ENCODE results near the gene TMEM147.

The TMEM147 gene

DNA sequence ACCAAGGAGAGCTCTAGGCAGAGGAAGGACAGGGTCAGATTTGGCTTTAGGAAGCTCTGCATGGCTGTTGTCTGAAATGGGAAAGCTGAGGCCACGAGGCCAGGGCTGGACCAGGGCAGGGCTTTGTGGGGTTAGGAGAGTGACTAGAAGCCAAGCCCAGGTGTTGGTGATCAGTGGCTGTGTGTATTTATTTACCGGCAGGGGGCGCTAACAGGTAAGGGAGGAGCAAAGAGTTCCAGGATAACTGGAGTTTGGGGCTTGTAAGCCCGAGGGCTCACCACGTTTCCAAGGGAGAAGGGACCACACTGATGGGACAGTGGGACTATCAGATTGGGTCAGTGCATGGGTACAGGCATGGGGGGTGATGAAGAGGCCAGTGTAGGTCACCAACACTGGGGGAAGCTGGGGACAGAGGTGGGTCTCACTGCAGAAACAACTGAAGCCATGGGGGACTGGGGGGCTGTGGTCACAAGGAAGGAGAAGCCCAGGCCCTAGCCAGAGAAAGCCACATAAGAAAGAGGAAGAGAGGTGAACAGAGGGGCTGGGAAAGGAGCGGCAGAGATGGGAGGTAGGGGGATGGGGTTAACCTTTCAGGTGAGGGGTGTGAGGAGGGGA lies 3.9 kb downstream of the TMEM147 start:
- DNase-seq = peak; percentile 64 to 66

DNA sequence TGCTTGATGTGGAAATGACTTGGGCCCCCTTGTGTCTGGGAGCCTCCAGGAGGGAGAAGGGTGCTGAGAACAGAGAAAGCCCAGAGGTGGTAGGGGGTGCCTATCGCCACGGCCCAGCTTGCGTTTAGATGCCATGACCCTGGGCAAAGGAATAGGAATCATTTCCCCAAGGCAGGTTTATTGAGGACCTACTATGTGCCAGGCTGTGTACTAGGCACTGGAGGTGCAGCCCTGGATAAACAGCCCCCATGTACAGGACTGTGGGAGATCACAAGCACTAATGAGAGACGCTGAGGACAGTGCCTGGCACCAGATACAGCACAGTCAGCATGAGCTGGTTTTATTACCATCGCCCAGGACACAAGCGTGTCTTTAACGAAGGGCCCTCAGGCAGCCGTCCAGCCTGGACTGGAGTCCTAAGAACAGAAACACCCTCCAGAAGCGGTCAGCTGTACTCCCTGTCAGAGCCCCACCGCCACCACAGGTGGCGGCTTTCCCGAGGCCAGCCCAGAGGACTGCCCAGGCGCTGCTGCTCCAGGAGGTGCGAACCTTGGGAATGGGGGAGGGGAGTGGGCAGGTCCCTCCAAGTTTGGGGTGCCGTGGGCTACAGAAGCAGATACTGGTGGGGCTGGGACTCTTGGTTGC lies 4.6 kb downstream of the TMEM147 start:
- DNase-seq = no peak

DNA sequence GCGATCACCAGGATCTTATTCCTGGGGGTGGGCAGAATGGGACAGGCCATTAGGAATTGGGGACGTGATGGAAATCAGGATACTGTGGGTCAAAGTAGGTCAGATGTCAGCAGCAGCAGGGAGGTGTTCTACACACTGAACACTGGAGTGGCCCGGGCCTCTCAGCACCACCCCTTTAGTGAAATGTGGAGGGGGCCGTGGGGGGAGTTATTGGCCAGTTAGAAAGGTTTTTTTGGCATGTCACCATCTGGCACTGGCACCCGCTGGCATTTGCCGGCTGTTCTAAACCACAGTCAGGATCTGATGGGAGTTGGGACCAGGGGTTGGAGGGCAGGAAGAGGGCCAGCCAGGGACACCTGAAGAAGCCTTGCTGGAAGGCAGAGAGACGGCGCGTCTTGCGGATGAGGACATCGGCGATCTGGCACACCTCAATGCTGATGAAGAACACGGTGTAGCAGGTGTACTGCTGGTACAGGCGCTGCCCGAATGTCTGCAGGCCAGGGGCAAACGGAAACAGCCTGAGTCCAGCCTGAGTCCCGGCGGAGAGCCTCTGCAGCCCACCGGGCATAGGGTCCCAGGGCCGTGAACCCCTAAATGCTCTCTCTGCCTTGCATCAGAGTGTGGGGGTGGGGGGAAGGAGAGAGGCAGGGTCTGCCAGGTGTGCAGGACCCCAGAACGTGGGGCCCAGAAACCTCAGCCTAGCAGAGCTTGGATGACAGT lies 5.8 kb downstream of the TMEM147 start:
- no peak for DNase-seq

DNA sequence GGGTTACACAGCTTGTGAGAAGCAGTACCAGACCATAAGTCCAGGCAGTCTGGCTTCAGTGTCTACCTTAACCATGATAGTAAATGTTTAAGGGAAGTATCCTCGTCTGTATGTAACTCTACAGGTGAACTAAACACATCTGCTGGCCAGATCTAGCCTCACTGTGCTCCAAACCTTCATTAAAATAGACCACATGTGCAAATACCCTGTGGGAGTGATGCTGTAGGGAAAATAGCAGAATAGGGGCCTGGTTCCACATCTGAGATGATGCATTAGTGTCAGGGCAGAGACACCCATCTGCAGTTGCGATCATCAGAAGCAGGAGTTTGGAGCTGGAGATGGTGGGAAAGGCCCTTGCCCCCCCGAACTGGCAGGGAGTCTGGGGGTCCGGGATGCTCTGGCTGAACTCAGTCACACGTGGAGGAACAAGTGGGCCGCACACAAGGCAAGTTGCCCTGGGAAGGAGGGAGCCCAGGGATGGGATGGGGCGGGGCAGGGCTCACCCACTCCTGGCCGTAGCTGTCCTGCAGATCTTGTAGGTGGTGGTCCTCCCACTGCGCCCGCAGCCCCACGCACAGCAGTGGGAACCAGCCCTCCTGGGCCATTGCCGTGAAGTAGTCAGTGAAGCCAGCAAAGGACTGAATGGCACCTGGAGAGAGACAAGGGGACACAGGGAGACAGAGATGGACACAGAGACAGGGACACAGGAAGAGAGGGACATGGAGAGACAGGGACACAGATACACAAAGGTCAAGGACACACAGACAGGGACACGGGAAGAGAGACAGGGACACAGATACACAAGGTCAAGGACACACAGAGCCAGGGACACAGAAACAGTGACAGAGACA lies 7.3 kb downstream of the TMEM147 start:
- no peak for DNase-seq

DNA sequence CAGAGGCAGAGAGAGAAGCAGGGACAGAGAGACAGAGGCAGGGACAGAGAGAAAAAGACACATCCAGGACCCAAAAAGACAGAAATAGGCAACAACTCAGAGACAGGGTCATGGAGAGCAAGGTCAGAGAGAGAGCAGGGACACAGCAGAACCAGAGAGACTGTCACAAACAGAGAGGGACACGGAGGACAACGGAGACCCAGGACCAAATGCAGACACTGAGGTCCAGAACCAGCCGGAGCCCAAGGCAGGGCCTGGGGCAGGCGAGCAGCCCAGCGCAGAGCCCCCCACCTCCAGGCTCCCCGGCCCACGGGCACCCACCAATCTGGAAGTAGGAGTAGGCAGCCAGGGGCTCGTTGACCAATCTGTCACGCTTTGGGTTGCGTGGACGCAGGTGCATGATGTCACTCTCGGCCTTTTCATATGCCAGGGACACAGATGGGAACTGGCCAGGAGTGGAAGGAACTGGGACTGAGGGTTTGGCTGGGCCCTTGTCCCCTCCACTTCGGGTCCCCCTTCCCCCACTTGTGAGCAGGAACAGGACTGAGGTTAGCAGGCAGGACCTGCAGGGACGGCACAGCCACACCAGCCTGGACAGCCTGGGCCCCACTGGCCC lies 8.1 kb downstream of the TMEM147 start:
- no peak for DNase-seq

DNA sequence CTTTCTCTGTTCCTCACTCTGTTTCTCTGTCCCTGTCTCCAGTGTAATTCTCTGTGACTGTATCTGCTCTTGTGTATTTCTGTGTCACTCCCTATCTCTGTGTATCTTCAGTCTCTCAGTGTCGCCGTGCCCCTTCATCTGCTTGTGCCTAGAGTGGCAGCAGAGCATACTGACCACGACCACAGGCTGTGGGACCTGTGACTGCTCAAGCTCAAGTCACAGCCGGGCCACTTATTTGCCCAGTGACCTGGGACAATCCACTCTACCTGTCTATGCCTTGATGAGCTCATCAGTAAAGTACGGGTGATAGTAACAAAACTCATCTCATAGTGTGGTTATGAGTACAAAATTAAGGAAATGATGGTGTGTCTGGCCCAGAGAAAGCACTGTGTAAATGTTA lies 8.7 kb downstream of the TMEM147 start:
- no peak for DNase-seq

DNA sequence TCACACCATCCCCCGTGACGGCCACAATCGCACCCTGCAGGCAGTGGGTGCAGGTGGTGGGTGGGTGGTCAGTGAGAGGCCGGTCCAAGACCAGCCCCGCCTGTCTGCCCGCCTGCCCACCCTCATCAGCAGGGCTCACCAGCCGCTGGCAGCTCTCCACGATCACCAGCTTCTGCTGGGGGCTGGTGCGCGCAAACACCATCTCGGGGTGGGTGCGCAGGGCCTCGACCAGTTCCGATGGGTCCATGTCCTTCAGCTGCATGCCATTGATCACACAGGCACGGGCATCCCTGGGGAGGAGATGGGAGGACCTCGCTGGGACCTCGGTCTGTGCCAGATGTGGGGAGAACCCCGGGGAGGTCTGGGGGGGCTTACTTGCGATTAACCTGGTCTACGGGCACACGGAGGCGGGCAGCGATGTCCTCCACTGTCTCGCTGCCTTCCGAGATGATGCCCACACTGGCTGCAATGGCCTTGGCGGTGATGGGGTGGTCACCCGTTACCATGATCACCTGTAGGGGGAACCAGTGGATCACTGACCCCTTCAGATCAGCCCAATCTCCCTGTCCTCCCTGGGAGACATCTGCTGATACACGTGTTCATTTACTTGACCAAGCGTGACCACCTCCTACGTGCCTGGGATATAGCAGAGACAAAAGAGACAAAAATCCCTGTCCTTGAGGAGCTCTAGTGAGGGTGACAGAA lies 10.0 kb downstream of the TMEM147 start:
- DNase-seq = no peak

DNA sequence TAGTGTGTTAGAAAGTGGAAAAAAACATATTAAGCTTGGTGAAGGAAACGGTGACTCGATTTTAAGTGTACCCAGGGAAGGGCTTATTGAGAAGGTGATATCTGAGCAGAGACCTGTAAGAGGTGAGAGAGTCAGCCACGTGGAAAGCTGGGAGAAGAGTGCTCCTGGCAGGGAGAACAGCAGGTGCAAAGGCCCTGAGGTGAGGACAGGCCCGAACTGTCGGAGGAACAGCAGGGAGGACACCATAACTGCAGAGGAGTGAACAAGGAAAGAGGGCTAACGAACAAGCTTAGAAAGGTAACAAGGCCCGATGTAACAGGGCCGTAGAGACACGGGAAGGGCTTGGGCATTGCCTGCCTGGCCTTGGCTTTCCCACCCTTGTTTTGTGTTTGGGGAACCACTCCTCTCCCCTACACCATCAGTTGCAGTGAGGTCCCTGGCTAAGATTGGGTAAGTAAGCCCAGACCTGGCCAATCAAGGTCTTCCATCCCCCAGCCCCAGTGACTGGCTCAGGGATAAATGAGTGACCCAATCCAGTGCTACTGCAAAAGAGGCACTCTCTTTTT lies 10.7 kb downstream of the TMEM147 start:
- no peak for DNase-seq

DNA sequence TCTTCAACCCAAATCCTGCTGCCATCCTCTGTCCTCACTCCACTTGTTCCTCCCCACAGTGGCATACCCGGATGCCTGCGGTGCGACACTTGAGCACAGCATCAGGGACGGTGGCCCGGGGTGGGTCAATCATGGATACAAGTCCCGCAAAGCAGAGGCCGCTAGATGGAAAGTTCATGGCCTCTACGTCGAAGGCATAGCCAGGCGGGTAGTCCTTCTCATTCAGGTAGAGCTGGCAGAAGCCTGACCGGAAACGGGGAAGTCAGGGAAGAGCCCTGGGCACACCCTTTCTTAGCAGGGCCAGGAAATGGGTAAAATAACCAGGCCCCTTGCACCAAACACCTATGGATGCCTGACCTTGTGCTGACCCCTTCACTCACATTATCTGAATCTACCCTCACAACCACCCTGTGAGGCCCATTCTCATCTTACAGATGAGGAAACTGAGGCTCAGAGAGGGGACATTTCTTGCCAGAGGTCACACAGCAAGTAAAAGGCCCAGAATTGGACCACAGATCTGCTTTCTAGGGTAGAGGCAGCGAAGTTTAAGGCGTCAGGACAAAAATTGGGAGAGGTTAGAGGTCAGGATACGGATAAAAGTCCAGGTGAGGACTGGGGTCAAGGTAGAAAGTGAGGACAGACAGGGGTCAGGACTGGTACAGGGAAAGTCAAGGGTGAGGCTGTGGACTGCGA lies 11.6 kb downstream of the TMEM147 start:
- DNase-seq = no peak

DNA sequence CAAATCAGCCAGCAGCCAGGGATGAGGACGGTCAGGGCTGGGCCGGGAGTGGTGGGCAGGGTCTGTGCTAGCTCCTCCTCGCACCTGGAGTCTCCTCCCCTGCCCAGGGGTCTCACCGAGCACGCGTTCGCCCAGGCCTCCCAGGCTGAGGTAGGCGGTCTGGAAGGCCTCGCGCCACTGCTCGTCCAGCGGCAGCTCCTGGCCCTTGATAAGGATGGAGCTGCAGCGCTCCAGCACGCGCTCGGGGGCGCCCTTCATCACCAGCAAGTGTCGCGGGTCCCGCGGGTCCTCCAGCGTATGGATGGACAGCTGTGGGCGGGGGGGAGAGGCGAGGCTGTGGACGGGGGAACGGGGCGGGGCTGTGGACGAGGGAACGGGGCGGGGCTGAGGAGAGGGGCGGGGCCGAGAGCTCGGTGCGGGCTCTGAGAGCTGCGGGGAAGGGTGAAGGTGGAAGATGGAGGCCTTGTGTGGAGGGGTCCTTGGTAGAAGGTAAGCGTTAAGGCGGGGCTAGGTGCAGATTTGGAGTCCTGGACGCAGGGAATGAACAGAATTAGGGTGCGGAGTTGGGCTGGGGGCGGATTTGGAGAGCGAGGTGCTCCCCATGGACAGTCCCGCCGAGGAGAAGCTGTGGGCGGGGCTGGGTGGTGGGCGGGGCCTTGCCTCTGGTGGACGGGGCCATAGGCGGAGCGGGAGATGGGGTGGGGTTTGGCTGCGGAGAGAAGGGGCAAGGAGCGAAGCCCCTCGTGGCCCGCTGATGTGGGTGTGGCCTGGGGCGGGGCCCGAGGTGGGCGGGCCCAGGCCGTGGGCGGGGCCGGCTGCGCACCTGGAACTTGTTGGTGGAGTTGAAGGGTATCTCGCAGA lies 12.3 kb downstream of the TMEM147 start:
- peak; percentile 77 to 80 for DNase-seq

DNA sequence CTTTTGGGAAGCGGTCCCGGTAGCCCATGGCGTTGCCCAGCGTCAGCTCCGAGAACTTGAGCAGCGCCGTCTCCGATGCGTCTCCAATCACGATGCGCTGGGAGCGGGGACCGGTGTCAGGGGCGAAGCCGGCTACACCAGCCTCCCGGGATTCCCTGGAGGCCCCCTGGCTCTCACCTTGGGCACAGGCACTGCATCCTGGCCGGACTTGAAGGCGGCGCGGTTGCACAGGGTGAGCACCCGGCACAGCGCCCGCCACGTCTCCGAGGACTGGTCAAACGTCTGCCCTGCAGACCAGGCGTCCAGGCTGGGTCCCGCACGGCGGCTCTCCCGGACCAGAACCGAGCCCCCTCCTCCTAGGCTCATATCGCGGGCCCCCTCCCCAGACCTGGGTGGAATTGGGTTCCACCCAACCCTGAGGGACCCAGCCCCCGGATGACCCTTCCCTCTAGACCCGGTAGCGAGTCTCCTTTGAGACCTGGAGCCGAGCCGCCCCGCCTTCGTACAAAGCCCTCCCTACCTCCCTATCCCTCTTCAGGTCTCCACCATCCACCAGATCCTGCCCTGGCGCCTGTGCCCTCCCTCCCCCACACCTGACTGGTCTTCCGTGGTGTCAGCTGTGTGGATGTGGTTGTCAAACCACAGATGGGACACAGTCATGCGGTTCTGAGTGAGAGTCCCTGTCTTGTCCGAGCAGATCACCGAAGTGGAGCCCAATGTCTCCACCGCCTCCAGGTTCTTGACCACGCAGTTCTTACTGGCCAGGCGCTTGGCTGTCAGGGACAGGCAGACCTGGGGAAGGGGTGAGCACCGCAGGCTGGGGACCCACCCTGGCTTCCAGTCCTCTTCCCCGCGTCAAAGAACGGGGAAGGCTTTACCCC lies 13.2 kb downstream of the TMEM147 start:
- DNase-seq = no peak

DNA sequence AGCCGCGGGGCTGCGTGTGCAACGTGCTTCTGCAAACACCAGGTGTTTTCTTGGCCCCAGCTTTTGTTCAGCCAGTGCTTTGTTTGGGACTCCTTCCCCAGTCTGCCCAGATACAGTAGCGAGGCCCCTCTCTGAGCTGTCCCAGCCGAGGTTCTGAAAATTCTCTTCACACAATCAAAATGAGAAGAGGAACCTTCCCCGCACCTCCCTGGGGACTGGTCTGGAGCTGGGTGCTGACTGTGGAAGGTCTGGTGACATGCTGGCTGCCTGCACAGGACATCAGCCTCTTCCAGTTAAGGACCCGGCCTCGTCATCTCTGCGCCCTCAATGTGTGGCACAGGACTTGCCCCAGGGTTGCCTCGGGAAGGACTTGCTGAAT lies 13.8 kb downstream of the TMEM147 start:
- DNase-seq = no peak

DNA sequence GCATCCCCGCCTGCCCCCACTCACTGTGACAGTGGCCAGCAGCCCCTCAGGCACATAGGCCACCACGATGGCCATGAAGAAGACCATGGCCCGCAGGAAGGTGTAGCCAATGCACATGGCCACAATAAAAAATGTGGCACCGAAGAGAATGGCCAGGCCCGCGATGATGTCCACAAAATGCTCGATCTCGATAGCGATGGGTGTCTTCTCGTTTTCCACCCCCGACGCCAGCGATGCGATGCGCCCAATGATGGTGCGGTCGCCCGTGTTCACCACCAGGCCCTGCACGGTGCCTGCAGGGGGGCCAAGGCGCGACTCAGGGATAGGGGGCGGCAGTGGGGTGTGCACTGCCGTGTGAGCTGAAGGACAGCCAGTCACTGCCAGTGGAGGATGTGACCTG lies 14.4 kb downstream of the TMEM147 start:
- no peak for DNase-seq

DNA sequence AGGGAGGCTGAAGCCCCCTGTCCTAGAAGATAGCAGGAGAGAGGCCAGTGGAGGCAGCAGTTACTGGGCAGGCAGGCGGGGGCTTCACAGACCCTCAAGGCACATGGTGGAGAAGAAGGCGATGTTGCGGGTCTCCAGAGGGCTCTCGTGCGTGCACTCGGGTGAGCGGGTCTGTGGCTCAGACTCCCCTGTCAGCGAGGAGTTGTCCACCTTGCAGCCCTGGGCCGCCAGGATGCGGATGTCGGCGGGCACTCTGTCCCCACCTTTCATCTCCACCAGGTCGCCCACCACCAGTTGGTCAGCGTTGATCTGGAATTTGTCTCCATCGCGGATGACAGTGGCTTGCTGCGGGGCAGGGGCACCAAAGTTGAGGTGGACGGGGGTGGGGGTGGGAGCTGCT lies 14.8 kb downstream of the TMEM147 start:
- DNase-seq = no peak

DNA sequence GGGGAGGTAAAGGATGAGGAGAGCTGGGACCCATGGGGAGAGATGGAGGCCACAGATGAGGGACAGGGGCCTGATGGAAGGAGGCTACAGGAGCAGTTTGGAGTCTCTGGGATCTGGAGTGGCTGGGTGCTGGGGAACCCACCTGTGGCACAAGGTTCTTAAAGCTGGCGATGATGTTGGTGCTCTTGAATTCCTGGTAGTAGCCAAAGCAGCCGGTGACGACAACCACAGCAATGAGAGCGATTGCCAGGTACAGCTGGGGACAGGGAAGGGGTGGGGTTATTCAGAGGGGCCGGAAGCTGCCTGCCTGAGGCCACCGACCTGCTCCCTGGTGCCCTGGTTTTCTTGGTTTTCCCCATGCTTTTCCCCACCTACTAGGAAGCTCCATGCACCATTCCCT lies 15.3 kb downstream of the TMEM147 start:
- DNase-seq = no peak

DNA sequence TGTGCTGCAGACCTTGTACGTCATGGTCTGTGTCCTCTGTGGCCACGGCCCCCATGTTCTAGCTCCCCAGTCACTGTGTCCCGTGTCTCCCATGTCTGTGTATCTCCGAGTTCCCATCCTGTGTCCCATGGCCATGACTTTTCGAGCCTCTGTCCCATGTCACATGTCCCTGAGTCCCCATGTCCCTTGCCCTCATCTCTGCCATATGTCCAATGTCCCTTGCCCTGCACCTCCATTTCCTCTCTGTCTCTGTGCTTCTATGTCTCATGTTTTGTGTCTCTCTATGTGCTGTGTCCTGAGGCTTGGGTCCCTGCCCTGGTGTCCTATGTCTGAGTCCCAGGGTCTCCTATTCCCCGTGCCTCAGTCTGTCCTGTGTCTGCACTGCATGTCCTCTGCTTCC lies 16.0 kb downstream of the TMEM147 start:
- DNase-seq = no peak

DNA sequence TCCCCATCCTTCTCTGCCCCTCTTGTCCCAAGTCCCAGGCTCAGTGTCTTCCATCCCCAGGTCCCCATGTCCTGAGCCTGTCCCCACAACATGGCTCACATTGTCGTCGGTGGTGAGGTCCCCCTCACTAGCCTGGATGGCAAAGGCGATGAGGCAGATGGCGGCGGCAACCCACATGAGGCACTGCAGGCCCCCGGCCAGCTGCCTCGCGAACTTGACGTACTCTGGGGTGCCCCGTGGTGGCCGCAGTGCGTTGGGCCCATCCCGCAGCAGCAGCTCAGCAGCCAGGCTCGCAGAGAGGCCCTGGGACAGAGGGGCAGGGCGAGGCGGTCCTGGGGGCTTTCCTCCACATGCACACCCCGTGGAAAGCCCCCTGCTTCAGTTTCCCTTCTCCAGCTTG lies 16.9 kb downstream of the TMEM147 start:
- DNase-seq = no peak

DNA sequence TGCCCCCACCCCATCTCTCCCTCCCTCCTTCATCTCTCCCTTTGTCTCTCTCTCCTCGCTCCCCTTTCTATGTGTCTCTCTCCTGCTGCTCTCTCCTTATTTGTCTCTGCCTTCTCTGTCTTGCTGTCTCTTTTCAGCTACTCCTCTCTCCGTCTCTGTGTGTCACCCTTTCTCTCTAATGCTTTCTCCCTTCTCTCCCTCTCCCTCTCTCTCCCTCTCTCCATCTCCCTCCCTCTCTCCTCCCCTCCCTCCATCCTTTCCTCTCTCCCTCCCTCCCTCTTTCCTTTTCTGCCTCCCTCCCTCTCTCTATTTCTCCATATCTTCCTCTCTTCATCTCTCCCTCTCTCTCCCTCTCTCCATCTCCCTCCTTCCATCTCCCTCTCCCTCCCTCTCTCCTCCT lies 17.4 kb downstream of the TMEM147 start:
- DNase-seq = no peak

DNA sequence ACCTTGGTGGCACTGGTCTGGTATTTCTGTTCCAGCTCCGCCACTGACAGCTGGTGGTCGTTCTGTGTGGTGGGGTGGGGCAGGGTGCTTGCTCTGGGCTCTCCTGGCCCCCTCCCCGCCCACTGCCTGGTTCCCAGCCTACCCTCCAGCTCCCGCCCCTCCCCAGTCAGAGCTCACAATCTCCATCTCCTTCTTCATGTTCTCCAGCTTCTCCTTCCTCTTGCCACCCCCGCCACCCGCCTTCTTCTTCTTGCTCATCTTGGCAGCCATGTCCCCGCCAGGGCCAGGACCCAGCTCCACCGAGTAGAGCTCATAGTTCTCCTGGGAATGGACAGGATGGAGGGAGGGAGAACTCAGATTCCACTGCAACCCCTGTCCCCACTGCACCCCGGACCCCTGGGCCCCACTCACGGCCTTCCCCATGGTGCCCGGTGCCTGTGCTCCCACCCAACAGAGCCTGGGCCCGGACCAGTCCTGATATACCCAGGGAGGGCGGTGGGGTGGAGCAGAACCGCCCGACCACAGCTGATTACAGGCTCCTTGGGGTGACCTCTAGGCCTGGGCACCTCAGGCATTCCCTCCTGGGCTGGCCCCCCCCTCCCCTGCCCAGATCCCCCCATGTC lies 17.9 kb downstream of the TMEM147 start, which contains the start of gene ATP4A:
Gene ATP4A, minus strand, starts transcription at position 452 of the 623 bp plus-strand sequence. Its CDS starts 29 bp downstream, at position 423.
- no peak for DNase-seq
